Measurements from ENCODE around the gene QSOX2. TPM values are rescaled to one million over a fixed set of nuclear protein-coding genes. Genes with fewer than 3 reads are reported as not detected.

QSOX2 gene
- total and polyA plus RNA-seq, 2 experiments from 2014 or later = 9.2 to 29.2 TPM

Other genes with a start within 250 kb of the QSOX2 start
- 16.5 and 20.8 TPM in 2 replicates for gene NACC2, start 150.5 kb downstream of the QSOX2 start, total RNA-seq (2014; rRNA removed; shearing (Covaris generic))
- gene NACC2, start 150.5 kb downstream of the QSOX2 start, polyA plus RNA-seq (2016; fragmentation: Nextera tagmentation; extraction: Ambion mirVana) = 3.2 and 3.8 TPM in 2 replicates
- gene TMEM250, start 126.9 kb downstream of the QSOX2 start, total RNA-seq (2014; rRNA removed; shearing (Covaris generic)) = 32.6 and 39.2 TPM in 2 replicates
- gene TMEM250, start 126.9 kb downstream of the QSOX2 start, polyA plus RNA-seq (2016; fragmentation: Nextera tagmentation; extraction: Ambion mirVana) = 11.8 and 12.2 TPM in 2 replicates
- gene LHX3, start 40.7 kb downstream of the QSOX2 start, total RNA-seq (2014; rRNA removed; shearing (Covaris generic)) = not detected in 2 replicates
- gene LHX3, start 40.7 kb downstream of the QSOX2 start, polyA plus RNA-seq (2016; fragmentation: Nextera tagmentation; extraction: Ambion mirVana) = 0.08 TPM in 1 of 2 replicates, not detected in the other
- gene CCDC187, start 58.3 kb upstream of the QSOX2 start, total RNA-seq (2014; rRNA removed; shearing (Covaris generic)) = 0.14 TPM in 1 of 2 replicates, not detected in the other
- gene CCDC187, start 58.3 kb upstream of the QSOX2 start, polyA plus RNA-seq (2016; fragmentation: Nextera tagmentation; extraction: Ambion mirVana) = not detected in 2 replicates
- gene GPSM1, start 81.7 kb upstream of the QSOX2 start, total RNA-seq (2014; rRNA removed; shearing (Covaris generic)) = 21.3 and 23.2 TPM in 2 replicates
- gene GPSM1, start 81.7 kb upstream of the QSOX2 start, polyA plus RNA-seq (2016; fragmentation: Nextera tagmentation; extraction: Ambion mirVana) = 4.8 and 5.6 TPM in 2 replicates
- 21.7 and 53.9 TPM in 2 replicates for gene DNLZ, start 117.9 kb upstream of the QSOX2 start, total RNA-seq (2014; rRNA removed; shearing (Covaris generic))
- gene DNLZ, start 117.9 kb upstream of the QSOX2 start, polyA plus RNA-seq (2016; fragmentation: Nextera tagmentation; extraction: Ambion mirVana) = 33.4 and 37.7 TPM in 2 replicates
- 0.49 and 1.1 TPM in 2 replicates for gene CARD9, start 127.9 kb upstream of the QSOX2 start, total RNA-seq (2014; rRNA removed; shearing (Covaris generic))
- 0.63 and 0.92 TPM in 2 replicates for gene CARD9, start 127.9 kb upstream of the QSOX2 start, polyA plus RNA-seq (2016; fragmentation: Nextera tagmentation; extraction: Ambion mirVana)
- 20.4 and 22.7 TPM in 2 replicates for gene SNAPC4, start 154.4 kb upstream of the QSOX2 start, total RNA-seq (2014; rRNA removed; shearing (Covaris generic))
- gene SNAPC4, start 154.4 kb upstream of the QSOX2 start, polyA plus RNA-seq (2016; fragmentation: Nextera tagmentation; extraction: Ambion mirVana) = 8.8 and 10.2 TPM in 2 replicates
- gene ENTR1, start 164.8 kb upstream of the QSOX2 start, total RNA-seq (2014; rRNA removed; shearing (Covaris generic)) = 79.7 and 91.9 TPM in 2 replicates
- gene ENTR1, start 164.8 kb upstream of the QSOX2 start, polyA plus RNA-seq (2016; fragmentation: Nextera tagmentation; extraction: Ambion mirVana) = 25.6 and 29.9 TPM in 2 replicates
- 83.3 and 88.2 TPM in 2 replicates for gene PMPCA, start 164.8 kb upstream of the QSOX2 start, total RNA-seq (2014; rRNA removed; shearing (Covaris generic))
- 54.6 and 61.3 TPM in 2 replicates for gene PMPCA, start 164.8 kb upstream of the QSOX2 start, polyA plus RNA-seq (2016; fragmentation: Nextera tagmentation; extraction: Ambion mirVana)
- gene INPP5E, start 194.0 kb upstream of the QSOX2 start, total RNA-seq (2014; rRNA removed; shearing (Covaris generic)) = 10.9 and 13.4 TPM in 2 replicates
- gene INPP5E, start 194.0 kb upstream of the QSOX2 start, polyA plus RNA-seq (2016; fragmentation: Nextera tagmentation; extraction: Ambion mirVana) = 5.8 TPM in 2 replicates
- 54.3 and 59.2 TPM in 2 replicates for gene SEC16A, start 237.2 kb upstream of the QSOX2 start, total RNA-seq (2014; rRNA removed; shearing (Covaris generic))
- gene SEC16A, start 237.2 kb upstream of the QSOX2 start, polyA plus RNA-seq (2016; fragmentation: Nextera tagmentation; extraction: Ambion mirVana) = 34.0 and 35.7 TPM in 2 replicates